GM19395 (cell line): ENCODE data around the gene NOS1.
A peak's percentile ranks its signal among the peaks of the same experiment; 100 is the strongest.
"Not testable (repeated sequence)": the region's sequence is repeated elsewhere in the genome, so short reads cannot be mapped to it uniquely, and the experiment has no call there.

Experiments used
- ATAC-seq: cut with Tn5 transposase; IDR thresholded peaks from one replicate; pipeline ENCODE4 v1.9.1; 2021; ENCODE audit warnings: mild to moderate bottlenecking, moderate library complexity; ENCODE audit not compliant: unreplicated experiment

The NOS1 gene

GRCh38 chr12:117212563-117213190, 148.7 kb downstream of the NOS1 start:
- no peak for ATAC-seq

GRCh38 chr12:117210266-117210918, 151.0 kb downstream of the NOS1 start:
- ATAC-seq = no peak

- ATAC-seq = no peak
These were observed 151.8 kb downstream of the NOS1 start for GRCh38 chr12:117209626-117210025.

- no peak for ATAC-seq
These were observed 152.5 kb downstream of the NOS1 start for GRCh38 chr12:117208811-117209455.

- ATAC-seq = no peak
These were observed 153.2 kb downstream of the NOS1 start for GRCh38 chr12:117208206-117208605.

GRCh38 chr12:117207675-117208074, 153.8 kb downstream of the NOS1 start:
- no peak for ATAC-seq

- no peak for ATAC-seq
These were observed 158.9 kb downstream of the NOS1 start for GRCh38 chr12:117202556-117202955.

GRCh38 chr12:117202033-117202432, 159.4 kb downstream of the NOS1 start:
- ATAC-seq = no peak

- not testable (repeated sequence) for ATAC-seq
These were observed 161.3 kb downstream of the NOS1 start for GRCh38 chr12:117199956-117200744.

GRCh38 chr12:117196334-117196733, 165.1 kb downstream of the NOS1 start:
- not testable (repeated sequence) for ATAC-seq

GRCh38 chr12:117195027-117195426, 166.4 kb downstream of the NOS1 start:
- ATAC-seq = not testable (repeated sequence)

GRCh38 chr12:117193903-117194302, 167.5 kb downstream of the NOS1 start:
- no peak for ATAC-seq

- ATAC-seq = not testable (repeated sequence)
These were observed 168.8 kb downstream of the NOS1 start for GRCh38 chr12:117192581-117192980.

GRCh38 chr12:117192057-117192456, 169.4 kb downstream of the NOS1 start:
- no peak for ATAC-seq

GRCh38 chr12:117190210-117190781, 171.1 kb downstream of the NOS1 start, which contains the start of gene FBXO21:
Gene FBXO21 (minus strand): TSS chr12:117190470. CDS start chr12:117190456, 14 bp downstream.
- peak; percentile 91 for ATAC-seq

- ATAC-seq = peak; percentile 55
These were observed 171.7 kb downstream of the NOS1 start for GRCh38 chr12:117189725-117190209.

GRCh38 chr12:117188961-117189724, 172.3 kb downstream of the NOS1 start:
- no peak for ATAC-seq

GRCh38 chr12:117188121-117188665, 173.2 kb downstream of the NOS1 start:
- no peak for ATAC-seq

GRCh38 chr12:117187421-117187820, 174.0 kb downstream of the NOS1 start:
- no peak for ATAC-seq

- ATAC-seq = no peak
These were observed 178.6 kb downstream of the NOS1 start for GRCh38 chr12:117182866-117183265.
